GM19324 (cell line): ENCODE data around the gene RAB40AL.

Experiments used
- ATAC-seq: cut with Tn5 transposase; IDR thresholded peaks from one replicate; pipeline ENCODE4 v1.9.1; 2021; ENCODE audit warnings: mild to moderate bottlenecking, moderate library complexity; ENCODE audit not compliant: unreplicated experiment, low FRiP score

Gene RAB40AL

GRCh38 chrX:102978594-102978993 is 41.5 kb downstream of the RAB40AL start:
- no peak for ATAC-seq

GRCh38 chrX:102979536-102979935 is 42.5 kb downstream of the RAB40AL start:
- no peak for ATAC-seq

- ATAC-seq: no peak
Measured at GRCh38 chrX:102983205-102983604, 46.1 kb downstream of the RAB40AL start.

GRCh38 chrX:102985192-102985591 is 48.1 kb downstream of the RAB40AL start:
- ATAC-seq: no peak
